ENCODE data around the gene RNF31.

The RNF31 gene

GRCh38 chr14:24146978-24147760 lies at the start of gene RNF31:
Gene RNF31 (plus strand): TSS chr14:24147498. CDS start chr14:24147699, 201 bp downstream.
- peak within 1 kb of the TSS; percentile 97 for H3K27ac ChIP-seq
- POLR2A ChIA-PET (ENCODE audit: low non-redundant PET) = interaction anchor here (0.6 to 1.7 kb wide), 7 partner anchors 9 to 249 kb away, joined by 3 to 8 read pairs (median 3); partner anchors contain the start of genes DCAF11, IRF9 and PSME1
- CTCF ChIA-PET = interaction anchor here (1.6 to 2.0 kb wide), 2 partner anchors 10 to 14 kb away, joined by 5 to 10 read pairs; partner anchors contain the start of gene IRF9
- peak; percentile 95 for DNase-seq (ENCODE audit: low spot score)
- no peak for TF ChIP-seq CTCF (conservative IDR thresholded peaks at IDR 0.05; ENCODE audit: low read depth)

- CTCF ChIA-PET = interaction anchor here (1.4 kb wide), 1 partner anchor 10 kb away, joined by 4 read pairs; no protein-coding TSS in a partner anchor
- DNase-seq (ENCODE audit: low spot score) = no peak
- POLR2A ChIA-PET (ENCODE audit: low non-redundant PET) = no interaction called here
- no peak for TF ChIP-seq CTCF (conservative IDR thresholded peaks at IDR 0.05; ENCODE audit: low read depth)
- 0 out of 2 replicates have a peak overlapping the region, but pooled peaks have one; percentile 6 for H3K27ac ChIP-seq
Measured at GRCh38 chr14:24098229-24098926, 48.9 kb upstream of the RNF31 start.

- CTCF ChIA-PET = interaction anchor here (1.4 kb wide), 1 partner anchor 10 kb away, joined by 5 read pairs; no protein-coding TSS in a partner anchor
Measured at GRCh38 chr14:24098927-24099813, 48.1 kb upstream of the RNF31 start.

GRCh38 chr14:24100197-24100981 lies 46.9 kb upstream of the RNF31 start:
- peak overlapping the region; percentile 26; the same call in 1 of the 2 replicates for H3K27ac ChIP-seq
- DNase-seq (ENCODE audit: low spot score) = no peak
- TF ChIP-seq CTCF (conservative IDR thresholded peaks at IDR 0.05; ENCODE audit: low read depth) = no peak
- POLR2A ChIA-PET (ENCODE audit: low non-redundant PET) = no interaction called here
- CTCF ChIA-PET = interaction anchor here (0.6 to 1.4 kb wide), 3 partner anchors 8 to 626 kb away, joined by 3 to 5 read pairs (median 3); no protein-coding TSS in a partner anchor

More at GRCh38 chr14:24098927-24099813, 48.1 kb upstream of the RNF31 start:
- peak overlapping the region; percentile 6; the same call in 1 of the 2 replicates for H3K27ac ChIP-seq
- TF ChIP-seq CTCF (conservative IDR thresholded peaks at IDR 0.05; ENCODE audit: low read depth) = no peak
- DNase-seq (ENCODE audit: low spot score) = no peak
- POLR2A ChIA-PET (ENCODE audit: low non-redundant PET) = no interaction called here

GRCh38 chr14:24100982-24101494 lies 46.3 kb upstream of the RNF31 start:
- ChIA-PET POLR2A (ENCODE audit: low non-redundant PET) (no interaction called here), CTCF (interaction anchor here (0.6 kb wide), 1 partner anchor 26 kb away, joined by 3 read pairs; no protein-coding TSS in a partner anchor)
- no peak for DNase-seq (ENCODE audit: low spot score)
- H3K27ac ChIP-seq = peak overlapping the region; percentile 10; the same call in 1 of the 2 replicates
- no peak for TF ChIP-seq CTCF (conservative IDR thresholded peaks at IDR 0.05; ENCODE audit: low read depth)
